Body of pancreas (tissue), 4 donors: ENCODE results near the gene APAF1. TPM values are rescaled to one million over a fixed set of nuclear protein-coding genes. Genes with fewer than 3 reads are reported as not detected.
"Not testable (repeated sequence)": the region's sequence is repeated elsewhere in the genome, so short reads cannot be mapped to it uniquely, and the experiment has no call there.

ENCODE experiments used
- ATAC-seq: fragments of 150-250 bp; one replicate; pipeline ENCODE4 v1.9.1; 2016
- DNase-seq, 4 donors: peaks; one replicate each; pipeline ENCODE4 v3.0.0-alpha.2; 2019
- H3K27ac ChIP-seq, 4 donors: fragments of 200-600 bp; sonication (generic); 1 replicate in 3 of 4; 2 replicates in 1 of 4; pipeline versions ENCODE4 v1.5.1 to v1.6.1; 2016 to 2019; ENCODE audit warnings: mild to moderate bottlenecking in 1 of 4, mixed read lengths in 1 of 4, moderate library complexity in 1 of 4
- H3K27me3 ChIP-seq, 2 donors: fragments of 200-600 bp; sonication (generic); one replicate each; pipeline ENCODE4 v1.6.0; 2016; ENCODE audit warnings: mild to moderate bottlenecking in 1 of 2
- H3K36me3 ChIP-seq, 2 donors: fragments of 200-600 bp; sonication (generic); replicated peaks in 1 of 2; 2 replicates each; pipeline ENCODE4 v1.5.1; 2016; ENCODE audit warnings: low read depth in 2 of 2; ENCODE audit not compliant: insufficient read depth in 1 of 2
- H3K4me1 ChIP-seq: fragments of 200-600 bp; sonication (generic); one replicate; pipeline ENCODE4 v1.6.0; 2016
- H3K4me3 ChIP-seq, 2 donors: fragments of 200-600 bp; sonication (generic); 1 replicate in 1 of 2; 2 replicates in 1 of 2; pipeline ENCODE4 v1.5.1; 2016 to 2019
- H3K9me3 ChIP-seq, 3 donors: fragments of 200-600 bp; sonication (generic); 1 replicate in 2 of 3; 2 replicates in 1 of 3; pipeline ENCODE4 v1.5.1; 2016
- CTCF ChIP-seq, 7 experiments: fragments of 450-650 bp in 4 of 7; fragments of 200-600 bp in 3 of 7; sonication (generic) in 3 of 7; IDR thresholded peaks; one replicate each; pipeline ENCODE4 v1.5.1; 2016 to 2019; ENCODE audit warnings: antibody characterized with exemption in 7 of 7
- POLR2A ChIP-seq, 3 donors: fragments of 450-650 bp; IDR thresholded peaks; one replicate each; pipeline ENCODE4 v1.6.1; 2016; ENCODE audit warnings: antibody characterized with exemption in 3 of 3, mild to moderate bottlenecking in 2 of 3
- WGBS, 2 donors: methylation state at CpG; one replicate each; pipeline ENCODE4 v1.1.5; 2017; 5-methylcytosine and 5-hydroxymethylcytosine counted together
- intact Hi-C: fragments of 100-400 bp; cut with DNase I; formaldehyde crosslinking; loops from one replicate; pipeline ENCODE4 v1.15.1; 2023
- total RNA-seq, 2 donors: library from RNA; depleted of rRNA; stranded (reverse); fragments of >200 nt; gene quantifications; one replicate each; pipeline ENCODE4 v1.1.0, GENCODE V29; 2016

APAF1 gene
- 10 to 100 TPM in 1 of 2 donors, 1 to 10 TPM in 1; 5.9 to 12.2 TPM for total RNA-seq

GRCh38 chr12:98644712-98645571 lies at the start of gene APAF1, which contains the start of gene IKBIP:
Gene APAF1, plus strand, starts transcription at chr12:98645290. Its CDS starts 3,070 bp downstream, at chr12:98648360.
Gene IKBIP, minus strand, starts transcription at chr12:98644788. Its CDS starts 87 bp downstream, at chr12:98644701.
- Histone ChIP-seq H3K36me3 (peaks cover 4 to 6% of the 10 kb centered on the region in 2 donors), H3K27ac (peak within 1 kb of the TSS; percentile 67 to 88 (median 80)), H3K9me3 (no peaks in the 10 kb centered on the region), H3K4me3 (peak within 1 kb of the TSS; percentile 77 to 94), H3K4me1 (peaks cover 19% of the 10 kb centered on the region), H3K27me3 (no peaks in the 10 kb centered on the region)
- intact Hi-C loops, result loop anchor here (10.0 kb wide), 1 partner anchor 60 kb away; no protein-coding TSS in a partner anchor
- peak; percentile 98 for ATAC-seq
- TF ChIP-seq POLR2A (IDR thresholded peaks at IDR 0.05), result peak; percentile 63 to 90 (median 87)
- no peak for TF ChIP-seq CTCF (IDR thresholded peaks at IDR 0.05)
- 0 to 1% methylated on average over 23 to 76 of the region's 91 CpGs for WGBS, 2 donors
- DNase-seq, result peak; percentile 95 to 98 (median 97)

GRCh38 chr12:98597313-98597712 lies 47.8 kb upstream of the APAF1 start:
- 83 to 89% methylated on average over 5 of the region's 5 CpGs for WGBS, 2 donors
- H3K4me3 ChIP-seq, intact Hi-C loops, ATAC-seq, H3K27me3 ChIP-seq, H3K9me3 ChIP-seq, H3K27ac ChIP-seq, DNase-seq: not testable (repeated sequence)
- Histone ChIP-seq H3K36me3 (peaks cover 14 to 29% of the 10 kb centered on the region in 2 donors), H3K4me1 (peaks cover 19% of the 10 kb centered on the region)

GRCh38 chr12:98601924-98602323 lies 43.2 kb upstream of the APAF1 start:
- Histone ChIP-seq H3K27ac (no peak overlapping the region), H3K27me3 (no peaks in the 10 kb centered on the region), H3K4me3 (no peak overlapping the region), H3K36me3 (peaks cover 26 to 41% of the 10 kb centered on the region in 2 donors), H3K9me3 (no peaks in the 10 kb centered on the region), H3K4me1 (peaks cover 2% of the 10 kb centered on the region)
- no peak for DNase-seq
- TF ChIP-seq POLR2A (IDR thresholded peaks at IDR 0.05) (no peak), CTCF (IDR thresholded peaks at IDR 0.05) (no peak)
- 91 to 95% methylated on average over 8 of the region's 8 CpGs for WGBS, 2 donors
- ATAC-seq, result no peak
- intact Hi-C loops, result no loop called here

- Histone ChIP-seq H3K9me3 (no peaks in the 10 kb centered on the region), H3K27ac (no peak overlapping the region), H3K36me3 (peaks cover 15 to 17% of the 10 kb centered on the region in 2 donors), H3K4me3 (no peak overlapping the region), H3K4me1 (no peaks in the 10 kb centered on the region), H3K27me3 (no peaks in the 10 kb centered on the region)
- intact Hi-C loops, result no loop called here
- DNase-seq (no peak), ATAC-seq (no peak)
- WGBS, 2 donors, result 63 to 64% methylated on average over 2 of the region's 2 CpGs
- TF ChIP-seq POLR2A (IDR thresholded peaks at IDR 0.05) (no peak), CTCF (IDR thresholded peaks at IDR 0.05) (peak in 1 of 7 experiments; percentile 18)
These were observed 38.6 kb upstream of the APAF1 start for GRCh38 chr12:98606359-98606988.

GRCh38 chr12:98610596-98610995 lies 34.5 kb upstream of the APAF1 start:
- DNase-seq (no peak), ATAC-seq (no peak)
- Histone ChIP-seq H3K9me3 (no peaks in the 10 kb centered on the region), H3K27ac (no peak overlapping the region), H3K4me1 (no peaks in the 10 kb centered on the region), H3K27me3 (no peaks in the 10 kb centered on the region), H3K36me3 (no peaks in the 10 kb centered on the region), H3K4me3 (no peak overlapping the region)
- no peak for TF ChIP-seq CTCF (IDR thresholded peaks at IDR 0.05)
- TF ChIP-seq POLR2A (IDR thresholded peaks at IDR 0.05), result no peak
- intact Hi-C loops, result no loop called here
- WGBS, 2 donors, result 98 to 100% methylated on average over 2 of the region's 2 CpGs
